GM12878 (cell line): Measurements from ENCODE around the gene NAPEPLD.
"Not testable (repeated sequence)": the region's sequence is repeated elsewhere in the genome, so short reads cannot be mapped to it uniquely, and the experiment has no call there.

Experiments used
- BHLHE40 ChIP-seq, 2 experiments: fragments of 450-650 bp in 1 of 2; IDR thresholded peaks; 2 replicates each; pipeline ENCODE4 v1.6.1; 2011 to 2017; ENCODE audit warnings: low read depth in 2 of 2, borderline replicate concordance in 1 of 2, improper control_type of control experiment in 1 of 2, low read length in 1 of 2, mild to moderate bottlenecking in 1 of 2
- CBFB ChIP-seq: IDR thresholded peaks from 2 replicates; pipeline ENCODE4 v1.6.1; 2016; ENCODE audit warnings: antibody characterized with exemption, low read depth
- CTCF ChIP-seq, 3 experiments: IDR thresholded peaks in 2 of 3; conservative IDR thresholded peaks in 1 of 3; 2 replicates each; pipeline ENCODE4 v1.5.1; 2011; ENCODE audit warnings: low read depth in 3 of 3, low read length in 3 of 3, mild to moderate bottlenecking in 3 of 3, control low read depth in 2 of 3, moderate library complexity in 2 of 3, inconsistent platforms in 1 of 3, mixed read lengths in 1 of 3; ENCODE audit not compliant: control insufficient read depth in 2 of 3, insufficient read depth in 1 of 3; ENCODE audit errors: extremely low read depth in 1 of 3
- EZH2 ChIP-seq: IDR thresholded peaks from 2 replicates; pipeline ENCODE4 v1.6.1; 2012; ENCODE audit warnings: low read depth, mild to moderate bottlenecking, control low read depth, inconsistent platforms, low read length, borderline replicate concordance; ENCODE audit not compliant: control insufficient read depth
- MAX ChIP-seq: IDR thresholded peaks from 2 replicates; pipeline ENCODE4 v1.6.1; 2012; ENCODE audit warnings: low read depth, low read length, improper control_type of control experiment
- MTA3 ChIP-seq: IDR thresholded peaks from 2 replicates; pipeline ENCODE4 v1.6.1; 2012; ENCODE audit warnings: low read length, inconsistent platforms, borderline replicate concordance
- NR2C2 ChIP-seq: IDR thresholded peaks from 2 replicates; pipeline ENCODE4 v1.6.1; 2011; ENCODE audit warnings: borderline replicate concordance, low read depth; ENCODE audit not compliant: control insufficient read depth, insufficient read length
- POLR2A ChIP-seq: IDR thresholded peaks from 2 replicates; pipeline ENCODE4 v1.6.1; 2011; ENCODE audit warnings: low read depth, mild to moderate bottlenecking, low read length
- REST ChIP-seq: IDR thresholded peaks from 2 replicates; pipeline ENCODE4 v1.6.1; 2012; ENCODE audit warnings: mild to moderate bottlenecking, low read depth, low read length
- SRF ChIP-seq, 2 experiments: IDR thresholded peaks; 2 replicates each; pipeline ENCODE4 v1.6.1; 2011; ENCODE audit warnings: low read depth in 2 of 2, low read length in 2 of 2, mild to moderate bottlenecking in 1 of 2, moderate library complexity in 1 of 2
- SUZ12 ChIP-seq: fragments of 200-600 bp; sonication (generic); IDR thresholded peaks from one replicate; pipeline ENCODE4 v1.6.1; 2018; ENCODE audit warnings: antibody characterized with exemption, mild to moderate bottlenecking; ENCODE audit not compliant: unreplicated experiment

- TF ChIP-seq MAX; MTA3; CTCF (IDR thresholded peaks at IDR 0.05 in 2 of 3, conservative IDR thresholded peaks at IDR 0.05 in 1 of 3; ENCODE audit: control insufficient read depth in 2 of 3, extremely low read depth in 1 of 3, insufficient read depth in 1 of 3, low read depth in 3 of 3, low read length in 3 of 3); SUZ12; NR2C2; REST; SRF (IDR thresholded peaks at IDR 0.05; ENCODE audit: low read depth in 2 of 2, low read length in 2 of 2); EZH2; CBFB; BHLHE40 (IDR thresholded peaks at IDR 0.05; ENCODE audit: borderline replicate concordance in 1 of 2, low read depth in 2 of 2, low read length in 1 of 2); POLR2A: not testable (repeated sequence)
Measured at GRCh38 chr7:103151993-103152676, 3.2 kb upstream of the NAPEPLD start.
